Body of pancreas (tissue), 4 donors: ENCODE measurements around the gene PDE11A.

Experiments
- POLR2A ChIP-seq, 3 donors: fragments of 450-650 bp; IDR thresholded peaks; one replicate each; pipeline ENCODE4 v1.6.1; 2016; ENCODE audit warnings: antibody characterized with exemption in 3 of 3, mild to moderate bottlenecking in 2 of 3
- TF ChIP-seq, protein P1 (sequence below), 7 experiments: fragments of 450-650 bp in 4 of 7; fragments of 200-600 bp in 3 of 7; sonication (generic) in 3 of 7; IDR thresholded peaks; one replicate each; pipeline ENCODE4 v1.5.1; 2016 to 2019; ENCODE audit warnings: antibody characterized with exemption in 7 of 7

DNA sequence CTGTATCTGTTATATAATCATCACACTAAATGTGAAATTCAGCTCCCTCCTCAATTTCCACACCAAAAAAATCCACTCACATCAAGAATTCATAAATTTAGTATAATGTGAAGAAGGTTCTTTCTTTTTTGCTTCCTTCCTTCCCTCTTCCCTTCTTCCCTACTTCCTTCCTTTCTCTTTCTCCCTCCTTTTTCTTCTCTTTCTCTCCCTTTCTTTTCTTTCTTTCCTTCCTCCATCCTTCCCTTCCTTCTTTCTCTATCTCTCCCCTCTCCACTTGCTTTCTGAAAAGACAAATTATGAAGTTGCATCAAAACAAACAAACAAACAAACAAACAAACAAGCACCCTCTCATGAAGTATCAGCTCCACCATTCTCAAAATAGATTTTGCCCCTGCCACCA lies 290.0 kb downstream of the PDE11A start:
- TF ChIP-seq, protein P1, sequence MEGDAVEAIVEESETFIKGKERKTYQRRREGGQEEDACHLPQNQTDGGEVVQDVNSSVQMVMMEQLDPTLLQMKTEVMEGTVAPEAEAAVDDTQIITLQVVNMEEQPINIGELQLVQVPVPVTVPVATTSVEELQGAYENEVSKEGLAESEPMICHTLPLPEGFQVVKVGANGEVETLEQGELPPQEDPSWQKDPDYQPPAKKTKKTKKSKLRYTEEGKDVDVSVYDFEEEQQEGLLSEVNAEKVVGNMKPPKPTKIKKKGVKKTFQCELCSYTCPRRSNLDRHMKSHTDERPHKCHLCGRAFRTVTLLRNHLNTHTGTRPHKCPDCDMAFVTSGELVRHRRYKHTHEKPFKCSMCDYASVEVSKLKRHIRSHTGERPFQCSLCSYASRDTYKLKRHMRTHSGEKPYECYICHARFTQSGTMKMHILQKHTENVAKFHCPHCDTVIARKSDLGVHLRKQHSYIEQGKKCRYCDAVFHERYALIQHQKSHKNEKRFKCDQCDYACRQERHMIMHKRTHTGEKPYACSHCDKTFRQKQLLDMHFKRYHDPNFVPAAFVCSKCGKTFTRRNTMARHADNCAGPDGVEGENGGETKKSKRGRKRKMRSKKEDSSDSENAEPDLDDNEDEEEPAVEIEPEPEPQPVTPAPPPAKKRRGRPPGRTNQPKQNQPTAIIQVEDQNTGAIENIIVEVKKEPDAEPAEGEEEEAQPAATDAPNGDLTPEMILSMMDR (IDR thresholded peaks at IDR 0.05): no peak
- no peak for TF ChIP-seq POLR2A (IDR thresholded peaks at IDR 0.05)
